IPS-18c (cell line): ENCODE results near the gene SLCO3A1.

ENCODE experiments used
- H3K4me3 ChIP-seq: 2 replicates; pipeline ENCODE4 v1.7.0; 2013; ENCODE audit warnings: low read depth, mild to moderate bottlenecking, low read length, moderate library complexity; ENCODE audit not compliant: insufficient read depth
- H3K9me3 ChIP-seq: one replicate; pipeline ENCODE4 v1.6.1; 2013; ENCODE audit warnings: mild to moderate bottlenecking, low read length, moderate library complexity; ENCODE audit not compliant: control insufficient read depth, insufficient read depth

The SLCO3A1 gene

DNA sequence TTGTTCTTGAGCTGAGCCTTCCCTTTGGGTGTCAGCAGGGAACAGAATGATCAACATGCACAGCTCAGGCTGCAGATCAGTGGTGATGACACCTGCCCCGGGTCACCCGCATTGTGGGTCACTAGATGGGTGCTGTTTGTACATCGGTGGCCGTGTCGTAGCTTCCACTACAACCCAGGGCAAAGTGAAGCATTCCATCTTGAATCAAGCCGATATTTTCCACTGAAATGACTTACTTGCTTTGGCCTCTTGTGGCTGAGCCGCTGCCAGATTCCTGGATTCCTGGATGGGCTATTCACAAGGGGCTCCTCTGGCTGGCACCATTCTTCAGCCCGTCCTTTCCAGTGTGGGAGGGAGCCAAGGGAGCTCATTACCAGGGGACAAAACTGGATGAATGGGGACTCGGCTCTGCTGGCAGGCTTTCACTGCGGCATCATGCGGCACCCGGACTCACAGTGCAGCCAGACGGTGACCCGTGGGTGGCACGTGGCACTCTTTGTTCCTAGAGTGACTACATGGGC, 65.6 kb downstream of the SLCO3A1 start:
- peaks cover 3% of the 10 kb centered on the region for H3K9me3 ChIP-seq

DNA sequence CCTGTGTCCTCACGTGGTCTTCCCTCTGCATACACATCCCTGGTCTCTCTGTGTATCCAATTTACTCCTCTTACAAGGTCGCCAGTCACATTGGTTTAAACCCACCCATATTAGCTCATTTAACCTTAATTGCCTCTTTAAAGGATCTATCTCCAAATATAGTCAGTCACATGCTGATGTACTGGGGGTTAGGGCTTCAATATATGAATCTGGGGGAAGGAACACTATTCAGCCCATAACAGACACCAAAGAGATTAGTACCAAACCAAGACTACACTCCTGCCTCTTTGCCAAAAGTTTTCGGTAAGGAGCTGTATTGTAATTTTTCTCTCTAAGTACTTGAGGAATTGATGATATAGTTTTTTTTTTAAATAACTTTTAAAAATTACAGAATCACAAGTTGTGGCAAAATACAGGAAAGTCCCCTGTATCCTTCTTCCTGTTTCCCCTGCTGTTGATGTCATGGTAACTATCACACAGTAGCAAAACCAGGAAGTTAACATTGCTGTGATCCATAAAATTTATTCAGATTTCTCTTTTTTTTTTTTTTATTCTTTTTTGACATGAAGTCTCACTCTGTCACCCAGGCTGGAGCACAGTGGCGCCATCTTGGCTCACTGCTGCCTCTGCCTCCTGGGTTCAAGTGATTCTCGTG, 67.8 kb downstream of the SLCO3A1 start:
- H3K4me3 ChIP-seq: no peak overlapping the region
- H3K9me3 ChIP-seq: peaks cover 3% of the 10 kb centered on the region

More for the DNA sequence above, 65.6 kb downstream of the SLCO3A1 start:
- H3K4me3 ChIP-seq: no peak overlapping the region

DNA sequence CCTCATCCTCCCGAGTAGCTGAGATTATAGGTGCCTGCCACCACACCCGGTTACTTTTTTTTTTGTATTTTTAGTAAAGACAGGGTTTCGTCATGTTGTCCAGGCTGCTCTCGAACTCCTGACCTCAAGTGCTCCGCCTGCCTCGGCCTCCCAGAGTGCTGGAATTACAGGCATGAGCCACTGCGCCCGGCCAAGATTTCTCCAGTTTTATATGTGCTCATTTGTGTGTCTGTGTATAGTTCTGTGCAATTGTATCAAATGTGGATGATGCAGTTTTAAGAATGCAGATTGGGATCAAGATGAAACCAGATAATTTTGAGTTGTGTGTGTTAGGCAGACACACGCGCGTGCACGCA, 68.3 kb downstream of the SLCO3A1 start:
- Histone ChIP-seq H3K4me3 (no peak overlapping the region), H3K9me3 (peaks cover 3% of the 10 kb centered on the region)

DNA sequence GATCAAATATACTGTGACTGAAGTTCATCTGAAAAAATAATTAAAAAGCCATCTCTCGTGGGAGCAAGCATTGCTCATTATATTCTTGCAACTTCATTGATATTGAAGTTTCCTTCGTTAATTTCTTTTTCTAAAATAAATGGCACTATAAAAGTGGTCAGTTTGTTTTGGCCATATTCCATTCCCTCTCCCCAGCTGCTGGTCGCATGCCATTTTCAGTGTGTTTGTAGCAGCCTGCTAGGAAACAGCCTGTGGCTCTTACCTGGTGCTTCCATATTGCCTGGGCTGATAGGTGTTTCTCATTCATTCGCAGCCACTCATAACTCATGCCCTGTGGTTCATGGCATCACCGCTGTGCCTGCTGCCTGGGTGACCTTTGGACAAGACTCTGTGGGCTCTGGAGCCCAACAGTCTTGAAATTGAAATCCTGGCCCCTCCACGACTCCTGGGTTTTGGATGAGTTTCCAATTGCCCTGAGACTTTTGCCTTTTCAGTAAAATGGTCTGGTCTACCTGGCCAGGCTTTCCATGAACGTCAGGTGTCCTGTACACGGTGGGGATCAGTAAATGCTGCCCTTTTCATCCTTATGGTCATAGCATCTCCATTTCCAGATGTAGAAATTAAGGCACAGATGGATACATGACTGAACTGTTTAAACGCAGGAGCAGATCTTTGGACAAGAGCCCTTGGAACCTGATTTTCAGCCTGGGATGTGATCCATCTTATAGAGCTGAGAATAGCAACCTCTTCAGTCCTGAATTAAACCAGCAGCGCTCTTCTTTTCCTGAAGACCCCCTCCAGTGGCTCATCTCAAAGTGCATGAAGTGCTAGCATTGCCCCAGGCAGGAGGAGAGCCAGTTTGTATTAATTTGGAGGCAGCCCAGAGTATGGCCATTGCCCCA, 69.4 kb downstream of the SLCO3A1 start:
- no peak overlapping the region for H3K4me3 ChIP-seq

DNA sequence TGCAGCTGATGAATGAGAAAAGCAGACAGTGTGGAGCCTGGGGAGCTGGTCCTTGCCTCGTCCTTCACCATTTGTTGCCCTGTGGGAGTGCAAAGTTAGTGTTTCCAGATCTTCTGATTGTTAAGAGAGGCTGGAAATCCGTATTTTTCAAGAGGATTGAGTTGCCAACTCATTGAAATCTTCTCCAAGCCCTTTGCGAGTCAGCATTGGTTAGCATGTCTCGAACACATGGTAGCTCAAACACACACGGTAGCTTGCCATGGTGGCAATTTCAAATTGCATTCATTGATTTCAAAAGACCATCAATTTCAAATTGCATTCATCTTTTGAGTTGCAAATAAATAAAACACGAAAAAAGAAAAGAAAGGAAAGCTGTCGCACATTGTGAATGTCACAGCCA, 70.7 kb downstream of the SLCO3A1 start:
- Histone ChIP-seq H3K4me3 (no peak overlapping the region), H3K9me3 (peaks cover 3% of the 10 kb centered on the region)

More for the DNA sequence above, 69.4 kb downstream of the SLCO3A1 start:
- peaks cover 3% of the 10 kb centered on the region for H3K9me3 ChIP-seq

DNA sequence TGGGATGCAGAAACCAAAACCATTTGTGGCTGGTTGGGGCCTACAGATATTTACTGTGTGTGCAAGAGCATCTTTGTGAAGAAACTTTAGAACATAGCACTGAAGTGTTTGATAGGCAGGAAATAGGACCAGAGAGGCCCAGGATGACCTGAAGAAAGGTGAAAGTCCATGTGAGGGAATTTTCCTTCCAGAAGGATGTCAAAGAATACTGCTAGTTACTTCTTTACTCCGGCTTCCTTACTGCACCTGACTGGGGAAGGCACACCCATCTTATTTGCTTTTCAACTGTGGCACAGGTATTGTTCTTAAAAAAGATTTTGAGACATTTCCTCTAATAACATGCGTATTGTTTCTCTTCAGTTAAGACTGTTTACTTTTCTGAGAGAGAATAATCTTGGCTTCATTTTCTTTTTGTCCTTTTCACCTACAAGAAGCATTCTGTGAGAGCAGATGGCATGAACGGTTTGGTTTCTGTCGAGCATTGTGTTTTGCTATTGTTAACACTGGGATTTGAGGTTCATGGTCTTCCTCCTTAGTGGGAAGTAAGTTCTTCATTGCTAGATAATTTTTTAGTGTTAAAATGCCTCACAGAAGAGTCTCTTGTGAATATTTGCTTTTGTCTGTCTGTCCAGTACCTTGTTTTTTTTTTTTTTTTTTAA, 71.5 kb downstream of the SLCO3A1 start:
- no peak overlapping the region for H3K4me3 ChIP-seq
- H3K9me3 ChIP-seq: peaks cover 3% of the 10 kb centered on the region

DNA sequence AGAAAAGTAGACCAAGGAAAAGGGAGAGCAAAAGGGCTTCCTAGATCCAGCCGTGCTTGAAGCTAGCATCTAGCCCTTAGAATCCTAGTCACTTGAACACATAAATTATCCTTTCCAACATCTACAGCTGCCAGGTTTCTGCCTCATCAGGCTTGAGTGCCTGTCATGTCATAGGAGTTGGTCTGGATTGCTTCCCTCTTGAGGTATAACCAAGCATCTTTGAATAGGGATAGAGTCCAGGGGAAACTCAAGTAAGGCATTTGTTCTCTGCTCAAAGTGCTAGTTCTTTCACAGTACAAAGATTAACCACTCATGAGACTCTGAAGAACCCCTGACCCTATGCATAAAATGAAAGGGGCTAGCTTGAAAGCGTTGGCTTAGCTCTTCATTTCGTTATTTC, 72.3 kb downstream of the SLCO3A1 start:
- H3K4me3 ChIP-seq: no peak overlapping the region
- peaks cover under 1% of the 10 kb centered on the region for H3K9me3 ChIP-seq

DNA sequence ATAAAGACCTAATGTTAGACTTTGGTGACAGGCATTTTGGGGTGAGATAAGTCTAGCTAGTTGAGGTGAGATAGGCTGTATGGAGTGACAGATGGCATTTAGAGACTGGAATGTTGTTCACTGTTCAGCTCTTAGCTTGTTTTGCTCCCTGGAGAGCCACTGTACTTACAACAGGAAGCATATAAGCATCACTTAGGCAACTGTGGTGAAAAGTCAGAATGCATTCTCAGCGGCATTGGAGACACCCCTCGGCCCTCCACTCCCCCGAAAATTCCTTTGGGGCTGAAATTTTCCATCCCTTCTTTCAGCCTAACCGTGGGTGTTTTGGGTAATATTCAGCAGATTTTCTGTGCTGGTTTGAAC, 73.4 kb downstream of the SLCO3A1 start:
- Histone ChIP-seq H3K4me3 (no peak overlapping the region), H3K9me3 (no peaks in the 10 kb centered on the region)

DNA sequence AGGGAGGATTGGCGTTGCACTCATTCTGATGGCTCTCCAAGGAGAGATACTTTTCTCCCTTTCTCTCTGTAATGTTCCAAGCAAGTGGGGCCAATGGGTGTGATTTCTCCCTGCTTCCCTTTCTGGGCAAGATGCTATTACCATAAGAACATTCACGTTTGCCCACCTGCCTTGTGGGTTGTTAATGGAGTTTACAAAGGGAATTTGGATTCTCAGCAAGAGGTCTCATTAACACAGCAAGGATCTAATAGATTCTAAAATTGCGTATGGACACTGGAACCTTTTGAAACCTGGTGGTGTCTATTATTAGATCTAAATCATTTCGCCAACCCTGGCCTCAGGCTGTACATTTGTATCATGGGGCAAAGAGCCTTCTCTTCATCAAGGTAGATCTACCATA, 74.1 kb downstream of the SLCO3A1 start:
- no peak overlapping the region for H3K4me3 ChIP-seq
- no peaks in the 10 kb centered on the region for H3K9me3 ChIP-seq

DNA sequence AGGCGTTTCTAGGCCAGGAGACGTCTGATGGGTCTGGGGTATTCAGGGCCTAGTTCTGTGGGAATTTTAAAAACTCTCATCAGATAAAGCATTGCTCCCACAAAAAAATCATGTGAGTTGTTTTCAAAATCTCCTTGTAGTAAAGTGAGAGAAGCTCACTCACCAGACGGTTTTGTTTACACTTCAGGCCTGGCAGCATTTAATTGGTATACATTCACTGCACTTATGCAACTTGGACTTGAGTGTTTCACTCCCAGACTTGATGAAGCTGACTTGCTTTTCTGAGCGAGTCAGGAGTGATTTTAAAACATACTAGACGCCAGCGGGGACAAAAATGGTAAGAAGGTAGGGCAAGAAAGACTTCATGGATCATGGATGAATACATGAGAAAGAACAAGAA, 75.2 kb downstream of the SLCO3A1 start:
- no peak overlapping the region for H3K4me3 ChIP-seq
- no peaks in the 10 kb centered on the region for H3K9me3 ChIP-seq

DNA sequence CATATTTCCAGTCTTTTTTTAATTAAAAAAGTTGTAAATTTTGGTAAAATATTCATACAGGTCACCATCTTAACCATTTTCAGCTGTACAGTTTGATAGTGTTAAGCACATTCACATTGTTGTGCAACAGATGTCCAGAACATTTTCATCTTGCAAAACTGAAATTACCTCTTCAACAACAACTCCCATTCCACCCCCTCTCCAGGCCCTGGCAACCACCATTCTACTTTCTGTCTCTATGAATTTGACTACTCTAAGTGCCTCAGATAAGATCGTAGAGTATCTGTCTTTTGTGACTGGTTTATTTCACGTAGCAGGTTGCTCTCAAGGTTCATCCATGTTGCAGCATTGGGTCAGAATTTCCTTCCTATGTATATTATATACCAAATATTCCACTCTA, 76.0 kb downstream of the SLCO3A1 start:
- Histone ChIP-seq H3K4me3 (no peak overlapping the region), H3K9me3 (no peaks in the 10 kb centered on the region)

DNA sequence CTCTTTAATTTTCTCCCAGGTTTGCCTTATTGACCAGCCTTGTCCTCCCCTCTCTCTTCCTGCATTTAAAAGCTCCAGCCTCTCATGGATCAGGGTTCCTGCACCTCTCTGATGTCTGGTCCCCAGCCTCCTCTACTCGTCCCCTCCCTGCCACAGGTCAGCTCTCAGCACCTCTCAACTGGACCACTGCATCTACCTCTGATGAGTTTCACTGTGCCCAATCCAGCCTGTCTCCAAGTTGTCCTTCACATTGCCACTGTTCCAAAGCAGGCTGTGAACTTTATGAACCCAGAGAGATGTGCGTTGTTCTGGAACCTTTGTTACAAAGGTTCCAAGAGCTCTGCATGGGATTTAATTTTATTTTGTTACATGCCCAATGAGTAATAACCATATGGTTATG, 76.6 kb downstream of the SLCO3A1 start:
- H3K4me3 ChIP-seq: no peak overlapping the region
- no peaks in the 10 kb centered on the region for H3K9me3 ChIP-seq

DNA sequence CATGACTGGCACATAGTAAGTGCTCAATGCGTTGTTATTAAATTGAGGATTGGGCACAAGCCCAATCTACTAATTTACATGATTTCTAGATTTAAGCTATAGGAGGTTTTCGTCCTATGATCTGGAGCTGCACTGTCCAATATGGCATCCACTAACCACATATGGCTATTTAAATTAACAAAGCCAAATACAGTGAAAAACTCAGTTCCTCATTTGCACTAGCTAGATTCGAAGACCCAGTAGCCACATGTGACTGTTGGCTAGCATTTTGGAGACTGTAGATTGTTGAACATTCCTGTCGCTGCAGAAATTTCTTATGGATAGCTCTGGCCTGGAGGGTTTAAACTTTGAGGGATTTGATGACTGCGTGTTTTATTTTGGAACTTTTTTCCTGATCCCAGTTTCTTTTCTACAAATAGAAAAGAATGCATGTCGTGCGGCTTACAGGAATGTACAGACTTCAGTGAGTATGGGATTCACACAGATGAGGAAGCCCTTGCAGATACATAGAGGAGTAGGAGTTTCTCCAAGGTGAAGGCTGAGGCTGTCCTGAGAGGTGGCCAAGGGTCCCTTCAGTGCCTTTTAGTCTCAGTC, 82.8 kb downstream of the SLCO3A1 start:
- no peaks in the 10 kb centered on the region for H3K9me3 ChIP-seq

DNA sequence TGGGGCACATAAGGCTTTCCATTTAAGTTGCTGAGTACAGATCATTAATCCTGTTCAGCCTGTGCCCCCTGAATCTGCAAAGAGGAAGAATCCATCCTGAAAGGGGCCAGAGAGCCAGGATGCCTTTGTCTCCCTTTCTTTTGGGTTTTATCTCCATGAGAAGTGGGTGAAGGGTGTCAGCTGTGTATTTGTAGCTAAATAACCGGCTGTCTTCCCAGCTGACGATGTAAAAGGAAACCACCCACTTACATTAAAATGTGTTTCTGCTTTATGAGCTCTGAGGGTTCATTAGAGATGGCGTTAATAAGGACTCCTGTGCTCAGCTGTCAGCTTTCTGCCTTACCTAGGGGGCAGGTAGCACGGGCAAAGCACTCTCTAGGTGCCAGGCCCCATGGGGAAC, 83.4 kb downstream of the SLCO3A1 start:
- no peaks in the 10 kb centered on the region for H3K9me3 ChIP-seq
- no peak overlapping the region for H3K4me3 ChIP-seq

More for the DNA sequence above, 82.8 kb downstream of the SLCO3A1 start:
- no peak overlapping the region for H3K4me3 ChIP-seq

DNA sequence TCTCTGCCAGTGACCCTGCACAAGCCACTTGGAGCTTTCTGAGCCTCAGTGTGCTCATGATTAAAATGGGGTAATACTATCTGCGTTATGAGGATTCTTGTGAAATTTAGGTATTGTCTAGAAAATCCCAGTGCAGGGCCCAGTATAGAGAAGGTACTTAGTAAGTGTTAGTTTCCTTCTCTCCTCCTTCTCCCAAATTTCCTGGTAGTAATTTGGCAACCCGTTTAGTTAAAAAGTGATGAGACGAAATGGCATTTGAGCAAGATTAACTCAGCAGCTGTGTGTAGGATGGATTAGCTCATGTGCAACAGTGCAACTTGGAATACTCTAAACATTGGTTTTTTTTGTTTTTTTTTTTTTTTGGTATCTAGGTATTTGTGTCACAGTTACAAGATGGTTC, 84.6 kb downstream of the SLCO3A1 start:
- Histone ChIP-seq H3K4me3 (no peak overlapping the region), H3K9me3 (no peaks in the 10 kb centered on the region)

DNA sequence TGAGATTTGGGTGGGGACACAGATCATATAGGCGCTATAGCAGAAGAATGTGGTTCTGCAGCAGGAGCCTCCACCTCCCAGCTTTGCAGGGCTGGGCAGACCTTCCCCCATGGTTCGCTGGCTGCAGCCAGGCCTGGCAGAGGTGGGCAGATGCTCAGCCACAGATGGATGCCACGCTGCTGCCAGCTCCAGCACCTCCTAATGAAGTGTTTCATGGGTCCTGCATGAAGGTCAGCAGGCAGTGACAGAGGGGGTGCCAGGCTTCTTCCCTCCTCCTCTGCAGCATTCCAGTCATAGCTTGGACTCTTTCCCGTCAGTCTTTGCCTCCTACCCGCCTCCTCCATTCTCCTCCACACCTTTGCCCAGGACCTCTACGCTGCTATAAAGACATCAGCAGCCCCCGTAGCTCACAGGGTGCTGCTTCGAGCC, 85.9 kb downstream of the SLCO3A1 start:
- H3K4me3 ChIP-seq: no peak overlapping the region

More for the DNA sequence above, 85.9 kb downstream of the SLCO3A1 start:
- no peaks in the 10 kb centered on the region for H3K9me3 ChIP-seq
